ENCODE results near the gene TIMM44.

Gene TIMM44, protein sequence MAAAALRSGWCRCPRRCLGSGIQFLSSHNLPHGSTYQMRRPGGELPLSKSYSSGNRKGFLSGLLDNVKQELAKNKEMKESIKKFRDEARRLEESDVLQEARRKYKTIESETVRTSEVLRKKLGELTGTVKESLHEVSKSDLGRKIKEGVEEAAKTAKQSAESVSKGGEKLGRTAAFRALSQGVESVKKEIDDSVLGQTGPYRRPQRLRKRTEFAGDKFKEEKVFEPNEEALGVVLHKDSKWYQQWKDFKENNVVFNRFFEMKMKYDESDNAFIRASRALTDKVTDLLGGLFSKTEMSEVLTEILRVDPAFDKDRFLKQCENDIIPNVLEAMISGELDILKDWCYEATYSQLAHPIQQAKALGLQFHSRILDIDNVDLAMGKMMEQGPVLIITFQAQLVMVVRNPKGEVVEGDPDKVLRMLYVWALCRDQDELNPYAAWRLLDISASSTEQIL

GRCh38 chr19:7943444-7944176 lies at the start of gene TIMM44:
Gene TIMM44, minus strand, starts transcription at chr19:7943666. Its CDS starts 15 bp downstream, at chr19:7943651.
- DNase-seq = peak; percentile 99

- DNase-seq = no peak
Observed at GRCh38 chr19:7992575-7992974, 49.1 kb upstream of the TIMM44 start.

DNA sequence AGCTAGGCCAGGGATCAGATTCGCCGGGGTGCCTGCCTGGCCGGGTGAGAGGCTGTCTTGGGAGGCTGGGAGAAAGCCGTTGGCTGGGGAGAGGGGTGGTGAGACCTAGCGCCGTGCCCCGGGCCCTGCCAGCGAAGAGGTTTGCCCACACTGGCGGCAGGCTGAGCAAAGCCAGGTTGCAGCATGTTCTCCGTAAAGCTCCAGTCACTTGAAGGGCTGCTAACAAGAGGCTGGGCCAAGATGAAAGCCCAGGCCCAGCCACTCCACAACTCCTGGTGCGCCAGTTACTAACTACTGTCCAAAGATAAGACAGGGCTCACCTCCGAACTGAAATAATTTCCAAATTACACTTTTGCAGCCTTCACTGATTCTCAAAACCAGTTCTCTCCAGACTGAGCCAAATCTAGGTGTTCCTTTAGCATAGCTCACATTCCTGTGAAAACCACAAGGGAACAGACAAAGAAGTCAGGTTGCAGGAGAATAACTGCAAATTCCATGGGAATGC lies 45.7 kb upstream of the TIMM44 start:
- DNase-seq = no peak

GRCh38 chr19:7988307-7988706 lies 44.8 kb upstream of the TIMM44 start:
- no peak for DNase-seq

DNA sequence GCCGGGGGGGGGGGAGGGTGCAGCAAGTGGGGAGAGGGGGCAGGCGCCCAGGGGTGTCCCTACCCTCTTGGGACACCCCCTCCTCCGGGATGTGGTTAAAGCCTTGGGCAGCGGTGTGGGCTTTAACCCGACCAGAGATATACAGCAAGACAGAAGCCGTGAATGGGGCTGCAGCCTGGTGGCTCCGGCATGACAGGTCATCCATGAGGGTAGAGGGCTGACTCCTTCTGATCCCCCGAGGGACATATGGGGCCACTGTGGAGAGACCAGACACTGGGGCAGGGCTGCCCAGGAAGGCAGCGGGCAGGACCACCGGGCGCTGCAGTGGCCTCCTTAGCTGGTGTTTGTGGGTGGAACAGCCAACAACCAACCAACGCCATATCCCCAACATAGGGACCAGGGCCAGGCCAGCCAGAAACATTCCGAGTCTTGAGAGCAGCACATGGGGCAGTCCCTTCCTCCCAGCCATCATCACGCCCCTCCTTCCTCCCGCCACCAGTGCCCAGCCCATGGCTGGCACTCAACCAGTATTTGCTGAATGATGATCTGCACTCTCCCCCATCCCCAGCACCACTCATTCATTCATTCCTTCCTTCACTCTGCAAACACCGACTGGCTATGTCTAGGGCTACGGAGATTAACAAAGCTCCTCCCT lies 43.8 kb upstream of the TIMM44 start:
- DNase-seq = no peak

DNA sequence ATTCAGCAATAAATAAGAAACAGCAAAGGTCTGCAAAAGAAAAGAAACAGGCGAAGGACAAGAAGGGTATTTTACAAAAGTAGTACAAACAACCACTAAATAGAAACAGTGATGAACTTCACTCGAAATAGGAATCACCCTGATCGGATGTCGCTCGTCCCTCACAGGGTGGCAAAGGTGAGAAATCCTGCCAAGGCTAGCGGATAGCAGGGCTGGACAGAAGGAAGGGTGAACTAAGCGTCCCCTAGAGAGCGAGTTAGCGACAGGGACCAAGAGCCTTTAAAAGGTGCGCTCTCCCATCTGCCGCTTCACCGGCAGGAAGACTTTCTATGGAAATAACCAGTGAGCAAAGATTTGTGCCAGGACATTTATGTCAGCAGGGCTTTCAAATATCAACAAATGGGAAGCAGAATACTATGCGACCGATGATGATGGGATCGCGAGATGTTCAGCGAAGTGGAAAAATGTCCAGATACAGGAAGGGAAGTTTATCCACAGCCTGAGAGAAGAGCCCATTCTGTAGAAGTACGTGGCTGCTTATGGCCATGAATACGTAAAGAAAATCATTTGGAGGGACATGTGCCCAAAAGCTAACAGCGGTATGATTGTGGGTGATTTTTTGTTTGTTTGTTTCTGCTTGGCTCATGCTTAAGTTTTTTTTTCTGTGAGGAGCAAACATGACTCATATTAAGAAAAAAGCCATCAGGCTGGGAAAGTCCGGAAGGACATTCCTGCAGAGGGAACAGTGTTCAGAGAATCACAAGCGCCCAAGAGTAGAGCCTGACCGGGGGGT lies 43.1 kb upstream of the TIMM44 start:
- DNase-seq = no peak

GRCh38 chr19:7985481-7985911 lies 42.0 kb upstream of the TIMM44 start:
- DNase-seq = no peak

DNA sequence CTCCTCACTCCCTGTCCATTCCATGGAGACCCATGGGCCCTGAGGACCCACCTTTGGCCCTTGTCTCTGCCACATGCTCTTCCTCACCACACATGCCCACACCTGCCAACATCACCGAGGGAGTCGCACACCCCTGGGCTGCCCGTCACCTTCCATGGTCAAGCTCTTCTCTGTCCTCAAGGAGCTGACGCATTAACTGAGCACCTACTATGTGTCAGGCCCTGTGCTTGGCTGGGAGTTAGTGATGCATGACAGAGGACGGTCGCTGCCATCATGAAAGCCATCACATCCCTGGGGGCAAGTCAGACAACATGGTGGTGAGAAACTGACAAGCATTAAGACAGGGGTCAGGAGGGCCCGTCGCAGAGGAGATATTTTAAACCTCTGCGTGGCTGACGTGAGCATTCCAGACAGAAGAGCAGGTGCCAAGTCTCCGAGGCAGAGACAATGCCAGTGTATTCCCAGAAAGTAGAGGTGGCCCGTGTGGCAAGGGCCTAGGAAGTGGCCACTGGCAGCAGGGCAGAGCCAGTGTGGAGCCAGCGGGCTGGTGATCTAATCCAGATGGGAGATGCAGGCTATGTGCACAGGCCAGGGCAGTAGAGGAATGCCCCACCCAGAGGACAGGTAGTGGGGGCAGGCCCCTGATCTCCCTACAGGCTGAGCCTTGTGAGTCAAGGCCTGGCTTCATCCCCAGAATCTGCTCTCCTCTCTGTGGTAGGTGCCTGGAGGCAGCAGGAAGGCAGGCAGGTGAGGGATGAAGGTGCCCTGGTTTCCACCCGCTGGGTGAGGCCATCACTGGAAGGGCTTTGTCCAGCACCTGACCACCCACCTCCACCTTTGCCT lies 40.8 kb upstream of the TIMM44 start:
- no peak for DNase-seq

GRCh38 chr19:7983286-7983950 lies 40.0 kb upstream of the TIMM44 start:
- no peak for DNase-seq

GRCh38 chr19:7982651-7983099 lies 39.2 kb upstream of the TIMM44 start:
- DNase-seq = no peak

- no peak for DNase-seq
Observed at GRCh38 chr19:7982103-7982502, 38.6 kb upstream of the TIMM44 start.

DNA sequence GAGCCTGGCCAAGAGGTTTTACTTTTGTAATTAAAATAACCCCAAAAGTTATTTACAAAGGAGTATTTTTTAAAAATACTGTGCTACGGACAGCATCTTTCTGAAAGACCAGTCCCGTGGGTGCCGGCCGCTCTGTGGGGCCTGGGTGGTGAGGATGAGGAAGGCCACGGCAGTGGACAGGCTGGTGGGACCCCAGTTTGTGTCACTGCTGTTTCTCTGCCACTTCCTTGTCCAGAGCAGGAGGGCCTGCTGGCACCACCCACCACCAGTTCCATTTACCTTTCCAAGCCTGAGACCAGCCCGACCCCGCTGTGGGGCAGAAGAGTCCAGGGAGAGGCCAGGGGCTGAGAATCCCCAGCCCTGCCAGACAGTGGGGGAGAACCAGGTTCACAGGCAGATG lies 38.2 kb upstream of the TIMM44 start:
- no peak for DNase-seq

- no peak for DNase-seq
Observed at GRCh38 chr19:7981199-7981598, 37.7 kb upstream of the TIMM44 start.

DNA sequence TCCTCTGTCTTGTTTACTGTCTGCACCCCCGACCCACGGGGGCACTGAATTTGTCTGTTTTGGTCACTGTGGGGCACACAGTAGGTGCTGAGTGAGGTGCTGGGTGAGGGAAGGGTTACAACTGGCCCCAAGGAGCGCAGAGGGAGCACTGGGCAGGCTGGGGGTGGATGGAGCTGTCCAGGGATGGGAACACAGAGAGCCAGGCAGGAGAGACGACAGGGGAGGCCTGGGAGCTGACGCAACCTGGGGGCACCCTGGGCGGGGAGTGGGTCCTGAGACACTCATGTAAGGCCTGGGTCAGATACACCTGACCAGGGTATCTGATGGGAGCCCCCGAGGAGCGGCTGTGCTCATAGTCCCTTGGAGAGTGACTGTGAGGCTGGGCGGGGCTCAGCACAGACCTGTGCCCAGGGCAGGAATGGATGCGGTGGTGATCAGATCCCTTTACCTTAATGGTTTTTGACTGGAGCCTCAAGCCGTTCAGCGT lies 37.2 kb upstream of the TIMM44 start:
- DNase-seq = no peak

- no peak for DNase-seq
Observed at GRCh38 chr19:7980168-7980567, 36.7 kb upstream of the TIMM44 start.

- DNase-seq = no peak
Observed at GRCh38 chr19:7979559-7979958, 36.1 kb upstream of the TIMM44 start.

DNA sequence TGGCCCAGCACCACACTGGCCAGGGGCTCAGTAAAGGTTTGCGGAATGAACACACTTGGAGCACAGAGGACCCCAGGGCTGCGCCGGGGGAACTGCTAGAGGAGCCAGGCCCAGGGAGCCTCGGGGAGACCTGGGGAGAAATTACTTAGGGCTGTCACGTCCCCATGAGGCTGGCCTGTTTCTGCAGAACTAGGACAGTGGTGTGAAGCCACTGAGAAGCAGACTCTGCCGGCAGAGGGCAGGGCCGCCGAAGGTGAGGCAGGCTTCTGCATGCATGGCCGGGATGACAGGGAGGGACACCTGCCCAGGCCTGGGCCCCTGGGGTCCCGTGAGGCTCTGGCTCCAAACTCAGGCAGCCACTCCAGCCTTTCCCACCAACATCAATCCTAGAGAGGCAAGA lies 35.5 kb upstream of the TIMM44 start:
- no peak for DNase-seq

DNA sequence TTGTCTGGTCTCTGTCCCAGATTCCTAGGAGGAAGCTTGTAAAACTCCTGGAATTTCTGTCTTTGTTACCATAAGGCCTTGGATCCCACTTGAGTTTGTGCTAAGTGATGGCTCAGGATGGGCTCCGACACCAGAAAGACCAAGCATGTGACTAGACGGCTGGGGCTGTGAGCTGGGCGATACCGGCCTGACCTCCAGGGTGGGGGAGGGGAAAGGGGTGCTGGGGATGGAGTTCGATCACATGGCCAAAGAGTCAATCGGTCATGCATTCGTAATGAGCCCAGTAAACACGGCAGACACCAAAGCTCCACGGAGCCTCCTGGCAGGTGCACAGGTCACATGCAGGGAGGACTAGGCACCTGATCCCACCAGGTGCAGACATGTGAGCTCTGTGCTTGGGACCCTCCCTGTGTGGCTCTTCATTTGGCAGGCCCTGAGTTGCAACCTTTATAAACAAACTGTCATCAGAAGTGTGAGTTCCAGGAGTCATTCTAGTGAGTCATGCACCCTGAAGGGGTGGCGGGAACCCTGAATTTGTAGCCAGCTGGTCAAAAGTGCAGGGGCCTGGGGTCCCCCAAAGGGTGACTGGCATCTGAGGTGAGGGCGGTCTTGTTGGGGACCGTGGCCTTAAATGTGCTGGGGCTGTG lies 34.8 kb upstream of the TIMM44 start:
- no peak for DNase-seq

DNA sequence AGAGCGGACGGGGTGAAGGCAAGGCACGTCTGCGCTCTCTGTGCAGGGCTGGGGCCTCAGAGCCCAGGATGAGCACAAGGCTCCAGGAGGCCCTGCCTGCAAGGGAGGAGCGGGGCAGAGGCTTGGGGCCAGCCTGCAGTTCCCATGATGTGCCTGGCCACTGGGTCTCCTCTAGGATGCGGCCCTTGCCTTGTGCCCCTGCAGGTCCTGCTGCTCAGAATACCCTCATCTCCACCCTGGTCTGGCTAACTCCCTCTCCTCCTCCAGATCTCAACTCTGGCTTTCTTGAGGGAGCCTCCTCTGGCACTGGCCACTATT lies 34.2 kb upstream of the TIMM44 start:
- DNase-seq = no peak

GRCh38 chr19:7977021-7977722 lies 33.7 kb upstream of the TIMM44 start:
- no peak for DNase-seq

Measured in DMS 273 treated with DMSO at 0.1 percent for 48 hours (cell line).